ENCODE measurements around the gene NLGN1.

DNA sequence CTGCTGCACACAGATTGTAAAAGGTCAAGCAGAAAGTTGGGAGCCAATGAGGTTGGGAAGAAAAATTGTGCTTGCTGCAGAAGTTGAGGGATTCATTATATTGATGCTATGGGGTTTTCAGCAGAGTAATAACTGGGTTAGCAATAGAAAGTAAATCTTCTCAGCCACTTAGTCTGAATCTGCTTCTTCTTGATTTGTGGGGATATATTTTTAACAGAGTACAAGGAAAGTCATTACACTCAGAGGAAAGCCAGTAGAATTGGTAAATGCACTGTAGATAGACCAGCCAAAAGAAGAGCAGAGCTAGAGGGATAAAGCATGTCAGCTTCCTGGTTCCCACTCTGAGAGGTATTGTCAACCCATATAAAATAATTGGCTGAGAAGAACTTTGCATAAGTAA, 663.6 kb downstream of the NLGN1 start:
- no peak for TF ChIP-seq SIN3A (IDR thresholded peaks at IDR 0.05; ENCODE audit: low read depth)
- no peak for TF ChIP-seq CEBPB (IDR thresholded peaks at IDR 0.05; ENCODE audit: low read depth)
- TF ChIP-seq, protein P1, sequence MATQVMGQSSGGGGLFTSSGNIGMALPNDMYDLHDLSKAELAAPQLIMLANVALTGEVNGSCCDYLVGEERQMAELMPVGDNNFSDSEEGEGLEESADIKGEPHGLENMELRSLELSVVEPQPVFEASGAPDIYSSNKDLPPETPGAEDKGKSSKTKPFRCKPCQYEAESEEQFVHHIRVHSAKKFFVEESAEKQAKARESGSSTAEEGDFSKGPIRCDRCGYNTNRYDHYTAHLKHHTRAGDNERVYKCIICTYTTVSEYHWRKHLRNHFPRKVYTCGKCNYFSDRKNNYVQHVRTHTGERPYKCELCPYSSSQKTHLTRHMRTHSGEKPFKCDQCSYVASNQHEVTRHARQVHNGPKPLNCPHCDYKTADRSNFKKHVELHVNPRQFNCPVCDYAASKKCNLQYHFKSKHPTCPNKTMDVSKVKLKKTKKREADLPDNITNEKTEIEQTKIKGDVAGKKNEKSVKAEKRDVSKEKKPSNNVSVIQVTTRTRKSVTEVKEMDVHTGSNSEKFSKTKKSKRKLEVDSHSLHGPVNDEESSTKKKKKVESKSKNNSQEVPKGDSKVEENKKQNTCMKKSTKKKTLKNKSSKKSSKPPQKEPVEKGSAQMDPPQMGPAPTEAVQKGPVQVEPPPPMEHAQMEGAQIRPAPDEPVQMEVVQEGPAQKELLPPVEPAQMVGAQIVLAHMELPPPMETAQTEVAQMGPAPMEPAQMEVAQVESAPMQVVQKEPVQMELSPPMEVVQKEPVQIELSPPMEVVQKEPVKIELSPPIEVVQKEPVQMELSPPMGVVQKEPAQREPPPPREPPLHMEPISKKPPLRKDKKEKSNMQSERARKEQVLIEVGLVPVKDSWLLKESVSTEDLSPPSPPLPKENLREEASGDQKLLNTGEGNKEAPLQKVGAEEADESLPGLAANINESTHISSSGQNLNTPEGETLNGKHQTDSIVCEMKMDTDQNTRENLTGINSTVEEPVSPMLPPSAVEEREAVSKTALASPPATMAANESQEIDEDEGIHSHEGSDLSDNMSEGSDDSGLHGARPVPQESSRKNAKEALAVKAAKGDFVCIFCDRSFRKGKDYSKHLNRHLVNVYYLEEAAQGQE (IDR thresholded peaks at IDR 0.05; ENCODE audit: low read depth): no peak
- TF ChIP-seq POLR2AphosphoS5 (IDR thresholded peaks at IDR 0.05; ENCODE audit: low read depth, low read length): no peak
- TF ChIP-seq, protein P2, sequence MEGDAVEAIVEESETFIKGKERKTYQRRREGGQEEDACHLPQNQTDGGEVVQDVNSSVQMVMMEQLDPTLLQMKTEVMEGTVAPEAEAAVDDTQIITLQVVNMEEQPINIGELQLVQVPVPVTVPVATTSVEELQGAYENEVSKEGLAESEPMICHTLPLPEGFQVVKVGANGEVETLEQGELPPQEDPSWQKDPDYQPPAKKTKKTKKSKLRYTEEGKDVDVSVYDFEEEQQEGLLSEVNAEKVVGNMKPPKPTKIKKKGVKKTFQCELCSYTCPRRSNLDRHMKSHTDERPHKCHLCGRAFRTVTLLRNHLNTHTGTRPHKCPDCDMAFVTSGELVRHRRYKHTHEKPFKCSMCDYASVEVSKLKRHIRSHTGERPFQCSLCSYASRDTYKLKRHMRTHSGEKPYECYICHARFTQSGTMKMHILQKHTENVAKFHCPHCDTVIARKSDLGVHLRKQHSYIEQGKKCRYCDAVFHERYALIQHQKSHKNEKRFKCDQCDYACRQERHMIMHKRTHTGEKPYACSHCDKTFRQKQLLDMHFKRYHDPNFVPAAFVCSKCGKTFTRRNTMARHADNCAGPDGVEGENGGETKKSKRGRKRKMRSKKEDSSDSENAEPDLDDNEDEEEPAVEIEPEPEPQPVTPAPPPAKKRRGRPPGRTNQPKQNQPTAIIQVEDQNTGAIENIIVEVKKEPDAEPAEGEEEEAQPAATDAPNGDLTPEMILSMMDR (IDR thresholded peaks at IDR 0.05 in 2 of 3, conservative IDR thresholded peaks at IDR 0.05 in 1 of 3; ENCODE audit: borderline replicate concordance in 1 of 3, insufficient read depth in 1 of 3, low read depth in 2 of 3, low read length in 2 of 3): no peak
